Measurements from ENCODE around the gene DNAJC17.

GRCh38 chr15:40821195-40821594 is 13.9 kb upstream of the DNAJC17 start:
- no peak for TF ChIP-seq EZH2 (IDR thresholded peaks at IDR 0.05; ENCODE audit: borderline replicate concordance, low read length)
- TF ChIP-seq, protein P1, sequence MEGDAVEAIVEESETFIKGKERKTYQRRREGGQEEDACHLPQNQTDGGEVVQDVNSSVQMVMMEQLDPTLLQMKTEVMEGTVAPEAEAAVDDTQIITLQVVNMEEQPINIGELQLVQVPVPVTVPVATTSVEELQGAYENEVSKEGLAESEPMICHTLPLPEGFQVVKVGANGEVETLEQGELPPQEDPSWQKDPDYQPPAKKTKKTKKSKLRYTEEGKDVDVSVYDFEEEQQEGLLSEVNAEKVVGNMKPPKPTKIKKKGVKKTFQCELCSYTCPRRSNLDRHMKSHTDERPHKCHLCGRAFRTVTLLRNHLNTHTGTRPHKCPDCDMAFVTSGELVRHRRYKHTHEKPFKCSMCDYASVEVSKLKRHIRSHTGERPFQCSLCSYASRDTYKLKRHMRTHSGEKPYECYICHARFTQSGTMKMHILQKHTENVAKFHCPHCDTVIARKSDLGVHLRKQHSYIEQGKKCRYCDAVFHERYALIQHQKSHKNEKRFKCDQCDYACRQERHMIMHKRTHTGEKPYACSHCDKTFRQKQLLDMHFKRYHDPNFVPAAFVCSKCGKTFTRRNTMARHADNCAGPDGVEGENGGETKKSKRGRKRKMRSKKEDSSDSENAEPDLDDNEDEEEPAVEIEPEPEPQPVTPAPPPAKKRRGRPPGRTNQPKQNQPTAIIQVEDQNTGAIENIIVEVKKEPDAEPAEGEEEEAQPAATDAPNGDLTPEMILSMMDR (IDR thresholded peaks at IDR 0.05; ENCODE audit: low read length): no peak

Data from OCI-LY1 (cell line).